KMS-11 (cell line): ENCODE data around the gene ARHGAP22.

Experiments
- H2AFZ ChIP-seq: fragments of 200-600 bp; sonication (generic); 2 replicates; pipeline ENCODE4 v1.6.1; 2016; ENCODE audit warnings: antibody characterized with exemption, mixed run types, low read depth
- H3K27ac ChIP-seq: fragments of 200-600 bp; sonication (generic); 2 replicates; pipeline ENCODE4 v1.6.1; 2016; ENCODE audit warnings: mild to moderate bottlenecking, mixed run types
- H3K27me3 ChIP-seq: fragments of 200-600 bp; sonication (generic); 2 replicates; pipeline ENCODE4 v1.6.1; 2017; ENCODE audit warnings: mild to moderate bottlenecking, low read depth, mixed run types, moderate library complexity; ENCODE audit not compliant: insufficient read depth
- H3K36me3 ChIP-seq: fragments of 200-600 bp; sonication (generic); 2 replicates; pipeline ENCODE4 v1.6.1; 2017; ENCODE audit warnings: mild to moderate bottlenecking, mixed run types; ENCODE audit not compliant: insufficient read depth
- H3K4me1 ChIP-seq: fragments of 200-600 bp; sonication (generic); 2 replicates; pipeline ENCODE4 v1.6.1; 2016; ENCODE audit warnings: mild to moderate bottlenecking, low read depth, mixed run types; ENCODE audit not compliant: poor library complexity, severe bottlenecking
- H3K4me2 ChIP-seq: fragments of 200-600 bp; sonication (generic); 2 replicates; pipeline ENCODE4 v1.7.0; 2016; ENCODE audit warnings: mild to moderate bottlenecking, mixed run types
- H3K4me3 ChIP-seq: fragments of 200-600 bp; sonication (generic); IDR thresholded peaks from 2 replicates; pipeline ENCODE4 v1.6.1; 2017; ENCODE audit warnings: low read depth, low read length, mixed read lengths; ENCODE audit not compliant: insufficient read depth
- H3K79me2 ChIP-seq: fragments of 200-600 bp; sonication (generic); 2 replicates; pipeline ENCODE4 v1.6.1; 2016; ENCODE audit warnings: low read depth, mixed run types; ENCODE audit not compliant: insufficient read depth
- H3K9ac ChIP-seq: fragments of 200-600 bp; sonication (generic); 2 replicates; pipeline ENCODE4 v1.6.1; 2016; ENCODE audit warnings: mild to moderate bottlenecking, mixed run types
- H4K20me1 ChIP-seq: fragments of 200-600 bp; sonication (generic); 2 replicates; pipeline ENCODE4 v1.6.1; 2016; ENCODE audit warnings: mild to moderate bottlenecking, mixed run types; ENCODE audit not compliant: insufficient read depth
- CTCF ChIP-seq: fragments of 200-600 bp; sonication (generic); conservative IDR thresholded peaks from 2 replicates; pipeline ENCODE4 v1.6.1; 2017; ENCODE audit warnings: low read depth, mild to moderate bottlenecking, antibody characterized with exemption, low read length, moderate library complexity, mixed read lengths

The ARHGAP22 gene

GRCh38 chr10:48523212-48523819 lies 81.6 kb downstream of the ARHGAP22 start:
- H3K79me2 ChIP-seq: no peaks in the 10 kb centered on the region
- no peak overlapping the region for H3K4me2 ChIP-seq
- no peak overlapping the region for H3K27ac ChIP-seq
- no peaks in the 10 kb centered on the region for H4K20me1 ChIP-seq
- H3K4me1 ChIP-seq: no peaks in the 10 kb centered on the region
- no peak for TF ChIP-seq CTCF
- no peak overlapping the region for H3K9ac ChIP-seq
- H3K27me3 ChIP-seq: no peaks in the 10 kb centered on the region
- H3K36me3 ChIP-seq: no peaks in the 10 kb centered on the region
- no peak overlapping the region for H3K4me3 ChIP-seq
- H2AFZ ChIP-seq: no peak overlapping the region

- no peaks in the 10 kb centered on the region for H3K4me1 ChIP-seq
- no peaks in the 10 kb centered on the region for H3K79me2 ChIP-seq
- no peaks in the 10 kb centered on the region for H4K20me1 ChIP-seq
- H3K4me3 ChIP-seq: no peak overlapping the region
- no peak overlapping the region for H2AFZ ChIP-seq
- H3K9ac ChIP-seq: no peak overlapping the region
- no peaks in the 10 kb centered on the region for H3K36me3 ChIP-seq
- H3K27ac ChIP-seq: no peak overlapping the region
- no peak for TF ChIP-seq CTCF
- no peaks in the 10 kb centered on the region for H3K27me3 ChIP-seq
- H3K4me2 ChIP-seq: no peak overlapping the region
These were observed 82.7 kb downstream of the ARHGAP22 start for GRCh38 chr10:48522011-48522765.

DNA sequence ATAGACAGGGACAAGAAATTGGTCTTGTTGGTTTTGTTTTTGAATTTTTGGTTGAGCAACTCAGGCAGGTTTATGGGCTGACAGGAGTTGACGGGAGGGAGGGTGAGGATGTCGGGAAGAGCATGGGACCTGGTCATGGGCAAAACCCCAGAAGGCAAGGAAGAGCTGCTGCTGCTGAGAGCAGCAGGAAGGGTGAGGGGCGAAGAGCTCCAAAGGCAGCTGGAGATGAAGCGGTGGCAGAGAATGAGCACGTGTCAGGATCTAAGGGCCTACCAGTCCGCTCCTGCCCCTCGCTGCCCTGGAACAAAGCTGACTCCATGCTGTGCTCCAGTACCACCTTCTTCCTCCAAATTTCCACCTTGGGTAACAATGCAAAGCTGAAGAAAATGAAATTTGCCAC lies 84.3 kb downstream of the ARHGAP22 start:
- Histone ChIP-seq H4K20me1 (no peaks in the 10 kb centered on the region), H2AFZ (no peak overlapping the region), H3K79me2 (no peaks in the 10 kb centered on the region), H3K4me1 (no peaks in the 10 kb centered on the region), H3K4me2 (no peak overlapping the region), H3K36me3 (no peaks in the 10 kb centered on the region), H3K4me3 (no peak overlapping the region), H3K27me3 (no peaks in the 10 kb centered on the region), H3K27ac (no peak overlapping the region), H3K9ac (no peak overlapping the region)
- TF ChIP-seq CTCF: no peak

GRCh38 chr10:48520184-48520506 lies 84.7 kb downstream of the ARHGAP22 start:
- Histone ChIP-seq H3K27me3 (no peaks in the 10 kb centered on the region), H3K9ac (no peak overlapping the region), H3K27ac (no peak overlapping the region), H4K20me1 (no peaks in the 10 kb centered on the region), H3K4me1 (no peaks in the 10 kb centered on the region), H3K4me2 (no peak overlapping the region), H3K79me2 (no peaks in the 10 kb centered on the region), H3K36me3 (no peaks in the 10 kb centered on the region), H3K4me3 (no peak overlapping the region), H2AFZ (no peak overlapping the region)
- no peak for TF ChIP-seq CTCF
